ENCODE data around the gene PRDM2.
A peak's percentile ranks its signal among the peaks of the same experiment; 100 is the strongest.

The PRDM2 gene

GRCh38 chr1:13823936-13824335, 123.9 kb downstream of the PRDM2 start:
- POLR2A ChIA-PET (ENCODE audit: low non-redundant PET): no interaction called here
- no peak overlapping the region for H3K27ac ChIP-seq
- CTCF ChIA-PET: no interaction called here
- DNase-seq (ENCODE audit: low spot score): no peak
- TF ChIP-seq CTCF (conservative IDR thresholded peaks at IDR 0.05; ENCODE audit: low read depth): no peak

- H3K27ac ChIP-seq: no peak overlapping the region
- DNase-seq (ENCODE audit: low spot score): no peak
- ChIA-PET POLR2A (ENCODE audit: low non-redundant PET) (interaction anchor here (0.7 kb wide), 1 partner anchor 727 kb away, joined by 3 read pairs; no protein-coding TSS in a partner anchor), CTCF (interaction anchor here (0.6 to 1.2 kb wide), 3 partner anchors 142 to 161 kb away, joined by 3 to 5 read pairs (median 4); no protein-coding TSS in a partner anchor)
- TF ChIP-seq CTCF (conservative IDR thresholded peaks at IDR 0.05; ENCODE audit: low read depth): no peak
Measured at GRCh38 chr1:13824626-13825025, 124.6 kb downstream of the PRDM2 start.

DNA sequence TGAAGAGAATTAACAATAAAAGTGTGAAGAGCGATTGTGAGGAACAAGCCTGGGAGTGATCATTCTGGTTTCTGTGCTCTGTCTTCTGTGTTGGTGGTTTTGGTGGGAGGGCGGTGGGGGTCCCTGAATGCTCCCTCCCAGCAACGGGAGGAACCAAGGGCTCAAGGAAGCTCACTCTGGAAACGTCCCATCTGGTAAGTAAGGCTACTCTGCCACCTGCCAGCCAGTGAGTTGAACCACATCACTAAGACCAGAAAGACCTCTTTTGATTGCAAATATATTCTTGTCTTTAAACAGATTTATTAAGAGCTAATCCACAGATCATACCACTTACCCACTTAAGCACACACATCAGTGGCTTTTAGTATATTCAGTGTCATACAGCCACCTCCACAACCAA, 125.0 kb downstream of the PRDM2 start:
- TF ChIP-seq CTCF (conservative IDR thresholded peaks at IDR 0.05; ENCODE audit: low read depth): no peak; the same call in 1 of the 2 replicates
- DNase-seq (ENCODE audit: low spot score): no peak
- POLR2A ChIA-PET (ENCODE audit: low non-redundant PET): interaction anchor here (0.7 kb wide), 1 partner anchor 727 kb away, joined by 3 read pairs; no protein-coding TSS in a partner anchor
- H3K27ac ChIP-seq: no peak overlapping the region
- CTCF ChIA-PET: interaction anchor here (0.6 to 1.2 kb wide), 4 partner anchors 142 to 162 kb away, joined by 3 to 5 read pairs (median 4); no protein-coding TSS in a partner anchor

- CTCF ChIA-PET: no interaction called here
- no peak for TF ChIP-seq CTCF (conservative IDR thresholded peaks at IDR 0.05; ENCODE audit: low read depth)
- no peak overlapping the region for H3K27ac ChIP-seq
- no peak for DNase-seq (ENCODE audit: low spot score)
- POLR2A ChIA-PET (ENCODE audit: low non-redundant PET): no interaction called here
Measured at GRCh38 chr1:13826009-13826408, 126.0 kb downstream of the PRDM2 start.

DNA sequence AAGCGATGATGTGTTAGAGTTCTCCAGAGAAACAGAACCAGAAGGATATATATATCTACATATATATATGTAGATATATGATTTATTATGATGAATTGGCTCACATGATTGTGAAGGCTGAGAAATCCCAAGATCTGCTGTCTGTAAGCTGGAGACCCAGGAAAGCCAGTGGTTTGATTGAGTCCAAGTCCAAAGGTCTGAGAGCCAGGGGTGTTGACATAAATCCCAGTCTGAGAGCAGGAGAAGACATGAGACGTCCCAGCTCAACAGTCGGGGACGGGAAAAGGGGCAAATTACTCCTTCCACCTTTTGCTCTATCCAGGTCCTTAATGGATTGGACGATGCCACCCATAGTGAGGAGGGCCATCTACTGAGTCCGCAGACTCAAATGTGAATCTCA, 126.6 kb downstream of the PRDM2 start:
- DNase-seq (ENCODE audit: low spot score): no peak
- H3K27ac ChIP-seq: no peak overlapping the region
- ChIA-PET CTCF (no interaction called here), POLR2A (ENCODE audit: low non-redundant PET) (no interaction called here)
- TF ChIP-seq CTCF (conservative IDR thresholded peaks at IDR 0.05; ENCODE audit: low read depth): no peak

DNA sequence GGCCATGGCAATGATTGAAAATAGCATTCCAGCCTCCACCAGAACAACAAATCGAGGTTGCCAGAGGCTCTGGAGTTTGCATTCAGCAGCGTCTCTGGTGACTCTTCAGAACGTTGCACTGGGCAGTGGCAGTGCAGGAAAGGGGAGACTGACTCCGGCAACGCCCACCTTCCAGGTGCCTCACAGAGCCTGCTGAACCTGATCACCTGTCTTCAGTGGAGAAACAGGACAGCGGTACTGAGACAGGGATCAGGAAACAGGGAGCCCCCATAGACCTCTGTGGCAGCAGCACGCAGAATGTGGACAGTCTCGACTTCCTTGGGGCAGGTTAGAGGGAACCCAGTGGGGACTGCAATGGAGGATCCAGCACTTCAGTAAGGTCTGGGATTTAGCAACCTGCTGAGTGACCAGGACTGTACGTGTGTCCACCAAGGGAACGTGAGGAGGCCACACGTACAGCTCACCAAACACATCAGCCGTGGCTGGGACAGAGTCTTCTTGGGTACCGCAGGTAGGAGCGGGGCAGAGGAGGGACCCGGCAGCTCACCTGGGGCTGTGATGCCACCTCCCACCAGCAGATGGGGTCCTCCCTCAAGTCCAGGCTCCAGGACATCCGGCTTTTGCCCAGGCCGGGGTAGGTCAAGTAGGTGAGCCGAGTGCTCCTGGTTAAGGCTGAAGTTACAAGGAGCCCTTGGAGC, 128.6 kb downstream of the PRDM2 start:
- CTCF ChIA-PET: interaction anchor here (0.6 to 1.1 kb wide), 6 partner anchors 12 to 1194 kb away, joined by 3 to 4 read pairs (median 4); no protein-coding TSS in a partner anchor
- no peak overlapping the region for H3K27ac ChIP-seq
- TF ChIP-seq CTCF (conservative IDR thresholded peaks at IDR 0.05; ENCODE audit: low read depth): peak; percentile 29; the same call in 1 of the 2 replicates
- POLR2A ChIA-PET (ENCODE audit: low non-redundant PET): no interaction called here
- peak; percentile 45 for DNase-seq (ENCODE audit: low spot score)
